GM19372 (cell line): ENCODE measurements around the gene COLEC12.
"Not testable (repeated sequence)": the region's sequence is repeated elsewhere in the genome, so short reads cannot be mapped to it uniquely, and the experiment has no call there.

Experiments
- ATAC-seq: cut with Tn5 transposase; IDR thresholded peaks from one replicate; pipeline ENCODE4 v1.9.1; 2021; ENCODE audit warnings: mild to moderate bottlenecking, low read depth, moderate library complexity; ENCODE audit not compliant: unreplicated experiment

COLEC12 gene

DNA sequence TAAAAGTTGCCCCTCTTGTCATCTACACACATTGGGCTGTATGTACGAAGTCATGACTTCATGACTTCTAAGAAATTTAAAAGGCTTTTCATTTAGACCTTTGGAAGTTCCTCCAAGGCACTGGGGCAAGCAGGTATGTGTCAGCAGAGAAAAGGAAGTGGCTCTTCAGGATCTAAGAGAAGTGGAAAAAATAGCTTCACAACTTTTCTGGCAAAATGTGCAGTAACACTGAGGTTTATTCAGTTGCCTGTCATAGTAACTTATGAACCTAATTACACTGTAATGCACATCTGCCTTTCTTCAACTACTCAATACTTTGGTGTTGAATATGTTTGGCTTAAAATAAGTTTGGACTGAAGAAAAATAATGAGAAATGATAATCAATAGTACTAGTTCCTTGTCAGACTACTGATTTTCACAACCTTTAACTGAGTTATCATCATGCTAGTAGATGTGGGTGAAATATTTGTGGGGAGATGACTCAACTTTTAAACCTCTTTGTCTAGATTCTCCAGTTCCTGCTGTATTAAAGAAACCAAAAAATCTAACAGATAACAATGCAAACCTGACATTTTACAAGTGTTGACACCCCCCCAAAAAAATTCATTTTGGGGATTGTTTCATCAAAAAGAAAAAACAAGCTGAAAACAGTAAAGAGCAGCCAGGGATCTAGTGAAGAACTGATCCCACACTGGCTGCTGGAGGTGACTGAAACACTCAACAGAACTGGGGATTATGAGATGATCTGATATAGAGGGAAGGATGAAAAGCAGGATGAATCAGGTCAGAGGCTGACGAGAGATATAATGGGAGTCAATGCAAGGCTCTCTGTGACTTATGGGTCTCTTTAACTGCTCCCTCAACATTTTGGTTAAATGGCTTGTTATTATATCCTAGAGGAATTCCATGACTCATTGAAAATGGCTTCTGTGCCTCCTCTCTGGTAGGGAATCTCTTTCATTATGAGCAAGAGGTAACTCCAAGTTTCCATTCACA, 84.6 kb downstream of the COLEC12 start:
- no peak for ATAC-seq

DNA sequence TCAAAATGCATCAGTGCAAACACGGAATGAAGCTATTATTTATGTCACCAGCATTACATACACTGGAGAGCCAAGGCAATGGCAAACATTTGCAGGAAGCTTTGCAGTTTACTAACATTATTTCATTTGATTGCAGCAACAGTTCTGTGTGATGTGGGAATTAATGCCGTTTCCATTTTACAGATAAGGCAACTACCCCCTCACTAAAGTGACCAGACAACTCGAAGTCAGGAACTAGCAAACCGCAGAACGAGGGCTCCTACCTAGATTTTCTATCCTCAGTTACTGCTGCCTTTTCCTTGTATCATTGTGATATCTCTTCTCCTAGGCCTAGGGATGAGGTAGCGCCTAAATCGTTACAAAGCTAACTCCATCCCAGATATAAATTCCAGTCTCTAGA, 85.5 kb downstream of the COLEC12 start:
- ATAC-seq, result no peak

- ATAC-seq, result no peak
These were observed 87.3 kb downstream of the COLEC12 start for GRCh38 chr18:413233-413632.

- no peak for ATAC-seq
These were observed 90.5 kb downstream of the COLEC12 start for GRCh38 chr18:410047-410455.

GRCh38 chr18:408367-408766, 92.1 kb downstream of the COLEC12 start:
- ATAC-seq, result no peak

GRCh38 chr18:407626-408224, 92.8 kb downstream of the COLEC12 start:
- ATAC-seq, result no peak

GRCh38 chr18:407191-407590, 93.3 kb downstream of the COLEC12 start:
- no peak for ATAC-seq

- ATAC-seq, result no peak
These were observed 93.8 kb downstream of the COLEC12 start for GRCh38 chr18:406677-407076.

GRCh38 chr18:405006-405405, 95.5 kb downstream of the COLEC12 start:
- ATAC-seq, result not testable (repeated sequence)

DNA sequence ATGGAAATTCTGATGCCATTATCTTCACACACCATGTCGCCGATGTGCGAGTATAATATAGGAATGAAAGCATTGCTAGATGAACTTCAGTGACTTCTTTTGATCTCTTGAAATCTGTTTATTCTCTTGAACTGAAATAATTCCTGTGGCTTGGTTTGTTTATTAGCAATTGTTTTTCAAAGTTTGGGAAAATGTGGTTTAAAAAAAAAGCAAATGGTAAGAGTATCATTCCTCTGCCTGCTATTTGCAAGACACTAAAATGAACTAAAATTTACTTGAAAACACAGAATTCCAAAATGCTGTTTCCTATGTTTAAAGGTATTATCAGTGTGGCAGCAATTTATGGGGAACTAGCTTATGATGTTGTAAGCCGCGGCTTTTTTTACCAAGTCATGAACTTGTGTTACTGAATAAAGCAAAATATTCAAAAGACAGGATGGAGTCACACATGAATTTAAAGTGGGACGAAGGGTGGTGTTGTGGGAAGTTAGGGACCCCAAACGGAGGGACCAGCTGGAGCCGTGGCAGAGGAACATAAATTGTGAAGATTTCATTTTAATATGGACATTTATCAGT, 96.4 kb downstream of the COLEC12 start:
- ATAC-seq, result no peak

DNA sequence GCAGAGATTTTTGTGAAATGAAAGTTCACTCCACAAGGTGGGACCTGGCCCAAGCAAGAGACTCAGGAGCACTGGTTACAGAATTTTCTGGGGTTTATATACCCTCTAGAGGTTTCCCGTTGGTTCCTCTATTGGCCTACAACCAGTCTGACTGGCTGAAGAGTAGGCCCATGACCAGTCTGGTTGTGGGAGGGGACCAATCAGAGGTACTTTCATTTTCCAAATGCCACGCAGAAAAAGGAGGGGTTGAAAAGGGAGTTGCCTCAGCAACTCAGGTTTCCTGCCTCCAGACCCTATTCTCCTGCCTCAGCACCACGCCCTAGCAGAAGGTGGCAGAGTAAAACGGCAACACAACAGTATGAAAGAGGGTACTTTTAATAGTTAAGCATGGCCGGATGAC, 98.4 kb downstream of the COLEC12 start:
- no peak for ATAC-seq

GRCh38 chr18:400456-400855, 100.0 kb downstream of the COLEC12 start:
- ATAC-seq, result no peak

GRCh38 chr18:399631-400135, 100.8 kb downstream of the COLEC12 start:
- ATAC-seq, result no peak

DNA sequence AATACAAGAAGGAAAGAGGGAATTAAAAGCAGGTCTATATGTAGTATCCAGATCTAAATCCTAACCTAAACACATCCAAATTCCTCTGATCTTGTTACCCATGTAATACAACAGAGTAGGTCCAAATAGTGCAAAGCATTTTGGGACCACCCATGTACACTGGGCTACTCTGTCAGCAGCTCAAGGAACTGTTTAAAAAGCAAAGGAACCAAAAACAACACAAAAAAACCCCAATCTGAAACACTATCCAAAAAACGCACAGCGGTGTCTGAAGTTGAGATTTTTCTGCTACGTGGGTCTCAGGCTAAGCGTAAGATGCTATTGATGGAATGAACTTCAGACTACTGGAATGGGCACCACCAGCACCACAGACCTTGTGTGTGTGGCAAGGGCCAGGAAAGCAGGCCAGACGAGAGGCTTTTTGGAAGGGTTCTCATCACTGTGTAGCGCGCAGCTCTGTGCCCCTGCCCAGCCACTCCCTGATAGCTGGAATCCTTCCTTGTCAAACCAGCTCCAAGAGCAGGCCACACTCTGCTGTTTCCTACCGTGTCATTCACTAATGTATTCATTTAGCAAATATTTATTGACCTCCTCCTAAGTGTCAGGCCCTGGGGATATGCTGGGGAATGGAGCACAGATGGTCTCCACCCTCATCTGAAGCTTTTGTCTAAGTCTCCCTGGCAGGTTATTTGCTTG, 101.4 kb downstream of the COLEC12 start:
- no peak for ATAC-seq

GRCh38 chr18:396556-396955, 103.9 kb downstream of the COLEC12 start:
- ATAC-seq, result no peak

DNA sequence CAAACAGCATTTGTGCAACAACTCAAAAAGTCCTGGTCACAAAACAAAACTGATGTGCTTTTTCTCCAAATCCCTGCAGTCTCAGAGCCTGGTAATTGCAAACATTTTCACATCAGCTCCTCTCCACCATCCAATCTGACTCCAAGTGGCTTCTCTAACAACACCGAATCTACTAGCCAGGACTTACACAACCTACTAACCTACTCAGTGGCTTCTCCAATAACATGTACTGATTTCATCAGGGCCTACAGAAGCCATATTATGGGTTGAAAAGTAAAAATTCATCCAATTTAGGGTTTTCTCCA, 104.3 kb downstream of the COLEC12 start:
- no peak for ATAC-seq

GRCh38 chr18:395456-396250, 104.8 kb downstream of the COLEC12 start:
- no peak for ATAC-seq

DNA sequence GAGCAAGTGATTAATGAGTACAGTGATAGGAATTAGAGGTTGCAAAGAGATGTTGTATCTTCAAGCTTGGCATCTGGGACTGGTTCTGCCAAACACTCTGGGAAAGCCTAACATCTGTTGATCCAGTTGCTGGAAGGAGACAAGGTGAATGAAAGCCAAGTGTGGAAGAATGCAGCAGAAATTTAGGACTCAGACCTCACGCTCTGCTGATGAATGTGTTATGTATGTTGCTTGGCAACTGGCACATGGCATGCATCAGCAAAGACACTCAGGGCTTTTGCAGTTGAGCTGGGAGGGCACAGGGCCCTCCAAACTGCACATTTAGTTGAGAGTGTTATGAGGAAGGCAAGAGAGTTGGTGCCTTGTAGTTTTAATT, 105.5 kb downstream of the COLEC12 start:
- ATAC-seq, result no peak

- ATAC-seq, result no peak
These were observed 106.1 kb downstream of the COLEC12 start for GRCh38 chr18:394262-394986.

- ATAC-seq, result no peak
These were observed 106.9 kb downstream of the COLEC12 start for GRCh38 chr18:393574-393957.
